H1 (cell line): Measurements from ENCODE around the gene RUVBL2. TPM values are rescaled to one million over a fixed set of nuclear protein-coding genes. Genes with fewer than 3 reads are reported as not detected.

ENCODE experiments used
- CTCF ChIA-PET: fragments of 300-600 bp; sonication (Branson Sonifier 250); formaldehyde crosslinking; loops from one replicate; lab custom pipeline; 2021; ENCODE audit not compliant: partially characterized antibody; lab: Charles Lee
- POLR2A ChIA-PET: fragments of 300-600 bp; sonication (Branson Sonifier 250); formaldehyde crosslinking; loops from one replicate; lab custom pipeline; 2021; ENCODE audit warnings: inconsistent platforms; ENCODE audit not compliant: partially characterized antibody; lab: Charles Lee
- DNase-seq, 2 experiments: peaks; one replicate each; pipeline versions ENCODE4 v3.0.0 to v3.0.0-alpha.2; 2010 to 2022; ENCODE audit warnings: low spot score in 2 of 2, low read depth in 1 of 2, mixed read lengths in 1 of 2
- FAIRE-seq: peaks from 2 replicates; lab custom pipeline; 2011; peaks lifted over from hg19 to GRCh38; lab: Jason Lieb, UNC
- H2AFZ ChIP-seq: 2 replicates; pipeline ENCODE4 v1.8.1; 2012; ENCODE audit warnings: low read length, inconsistent platforms
- H2AK5ac ChIP-seq: 2 replicates; pipeline ENCODE4 v1.6.1; 2013; ENCODE audit warnings: low read depth, low read length
- H2BK120ac ChIP-seq: replicated peaks from 2 replicates; pipeline ENCODE3; 2013; ENCODE audit warnings: low read depth, low read length, inconsistent platforms
- H2BK12ac ChIP-seq: 2 replicates; pipeline ENCODE4 v1.6.1; 2013; ENCODE audit warnings: low read depth, low read length
- H2BK15ac ChIP-seq: 2 replicates; pipeline ENCODE4 v1.6.1; 2013; ENCODE audit warnings: low read length
- H2BK20ac ChIP-seq: 2 replicates; pipeline ENCODE4 v1.6.1; 2013; ENCODE audit warnings: low read length
- H2BK5ac ChIP-seq: 2 replicates; pipeline ENCODE4 v1.6.1; 2013; ENCODE audit warnings: low read depth, low read length
- H3K14ac ChIP-seq: 2 replicates; pipeline ENCODE4 v1.6.1; 2013; ENCODE audit warnings: inconsistent platforms; ENCODE audit not compliant: insufficient read length
- H3K18ac ChIP-seq: 2 replicates; pipeline ENCODE4 v1.6.1; 2013; ENCODE audit warnings: low read length; ENCODE audit errors: extremely low read depth
- H3K23ac ChIP-seq: 2 replicates; pipeline ENCODE4 v1.6.1; 2013; ENCODE audit warnings: inconsistent platforms; ENCODE audit not compliant: insufficient read length
- H3K23me2 ChIP-seq: 2 replicates; pipeline ENCODE4 v1.6.1; 2013; ENCODE audit warnings: low read depth, low read length
- H3K27ac ChIP-seq: 2 replicates; pipeline ENCODE4 v1.6.1; 2011; ENCODE audit warnings: low read depth, low read length, inconsistent platforms
- H3K27me3 ChIP-seq, 4 experiments: replicated peaks in 1 of 4; 1 replicate in 1 of 4; 2 replicates in 3 of 4; pipeline versions ENCODE4 v1.6.1 to v1.8.1; 2011 to 2013; ENCODE audit warnings: low read length in 3 of 4, mild to moderate bottlenecking in 3 of 4, inconsistent platforms in 2 of 4, mixed read lengths in 2 of 4, moderate library complexity in 1 of 4; ENCODE audit not compliant: control insufficient read depth in 3 of 4, insufficient read depth in 3 of 4; ENCODE audit errors: extremely low read depth in 1 of 4
- H3K36me3 ChIP-seq, 4 experiments: 2 replicates each; pipeline versions ENCODE4 v1.6.1 to v1.8.1; 2011 to 2013; ENCODE audit warnings: mild to moderate bottlenecking in 4 of 4, low read length in 3 of 4, moderate library complexity in 2 of 4, control low read depth in 1 of 4, inconsistent platforms in 1 of 4; ENCODE audit not compliant: insufficient read depth in 4 of 4, control insufficient read depth in 2 of 4
- H3K4ac ChIP-seq: replicated peaks from 2 replicates; pipeline ENCODE3; 2013; ENCODE audit warnings: low read length, low read depth, mixed read lengths, inconsistent platforms; ENCODE audit not compliant: insufficient read length
- H3K4me1 ChIP-seq, 4 experiments: replicated peaks in 1 of 4; 1 replicate in 1 of 4; 2 replicates in 3 of 4; pipeline versions ENCODE4 v1.6.1 to v1.8.1; 2011 to 2013; ENCODE audit warnings: low read length in 3 of 4, inconsistent platforms in 2 of 4, mixed read lengths in 1 of 4; ENCODE audit not compliant: insufficient read depth in 4 of 4, control insufficient read depth in 3 of 4
- H3K4me2 ChIP-seq, 2 experiments: 2 replicates each; pipeline versions ENCODE4 v1.6.1 to v1.8.1; 2011 to 2013; ENCODE audit warnings: low read depth in 2 of 2, low read length in 2 of 2, control low read depth in 1 of 2, inconsistent platforms in 1 of 2, mild to moderate bottlenecking in 1 of 2; ENCODE audit not compliant: insufficient read depth in 1 of 2
- H3K4me3 ChIP-seq, 4 experiments: fragments of 200-600, 300-600 bp in 1 of 4; sonication (generic), shearing (Covaris generic), sonication (Bioruptor Twin) in 1 of 4; 2 replicates each; pipeline versions ENCODE4 v1.5.1 to v1.8.1; 2011 to 2016; ENCODE audit warnings: low read length in 4 of 4, low read depth in 3 of 4, control low read depth in 2 of 4, inconsistent platforms in 2 of 4, mild to moderate bottlenecking in 2 of 4, mixed read lengths in 1 of 4, moderate library complexity in 1 of 4; ENCODE audit not compliant: insufficient read depth in 2 of 4; ENCODE audit errors: extremely low read depth in 1 of 4
- H3K56ac ChIP-seq: replicated peaks from 2 replicates; pipeline ENCODE3; 2013; ENCODE audit warnings: low read depth, mild to moderate bottlenecking, mixed read lengths, low read length, inconsistent platforms; ENCODE audit not compliant: insufficient read length
- H3K79me1 ChIP-seq: 2 replicates; pipeline ENCODE4 v1.6.1; 2013; ENCODE audit warnings: low read depth, low read length, control low read depth
- H3K79me2 ChIP-seq, 2 experiments: 2 replicates each; pipeline versions ENCODE4 v1.6.1 to v1.8.1; 2012 to 2013; ENCODE audit warnings: low read length in 2 of 2, mild to moderate bottlenecking in 2 of 2, inconsistent platforms in 1 of 2; ENCODE audit not compliant: insufficient read depth in 2 of 2, control insufficient read depth in 1 of 2
- H3K9ac ChIP-seq, 4 experiments: replicated peaks in 1 of 4; 1 replicate in 1 of 4; 2 replicates in 3 of 4; pipeline versions ENCODE4 v1.6.1 to v1.8.1; 2011 to 2013; ENCODE audit warnings: low read depth in 3 of 4, low read length in 3 of 4, control low read depth in 2 of 4, mild to moderate bottlenecking in 2 of 4, moderate library complexity in 2 of 4, inconsistent platforms in 1 of 4; ENCODE audit errors: extremely low read depth in 1 of 4
- H3K9me3 ChIP-seq, 2 experiments: 2 replicates each; pipeline versions ENCODE4 v1.6.1 to v1.8.1; 2012 to 2013; ENCODE audit warnings: mild to moderate bottlenecking in 2 of 2, moderate library complexity in 2 of 2, control low read depth in 1 of 2, inconsistent platforms in 1 of 2, low read depth in 1 of 2, low read length in 1 of 2, mixed read lengths in 1 of 2; ENCODE audit not compliant: insufficient read depth in 2 of 2
- H4K20me1 ChIP-seq, 2 experiments: replicated peaks in 1 of 2; 2 replicates each; pipeline versions ENCODE3 to v1.8.1; 2011 to 2013; ENCODE audit warnings: inconsistent platforms in 2 of 2, low read length in 2 of 2, mild to moderate bottlenecking in 1 of 2; ENCODE audit not compliant: insufficient read depth in 2 of 2, control insufficient read depth in 1 of 2
- H4K5ac ChIP-seq: 2 replicates; pipeline ENCODE4 v1.6.1; 2013; ENCODE audit warnings: low read length, low read depth, mixed read lengths, inconsistent platforms; ENCODE audit not compliant: insufficient read length
- H4K8ac ChIP-seq: 2 replicates; pipeline ENCODE4 v1.8.0; 2013; ENCODE audit warnings: mild to moderate bottlenecking, moderate library complexity, low read length, inconsistent platforms; ENCODE audit not compliant: insufficient read depth; ENCODE audit errors: extremely low read depth
- H4K91ac ChIP-seq: replicated peaks from 2 replicates; pipeline ENCODE3; 2013; ENCODE audit warnings: low read length, mixed read lengths, inconsistent platforms; ENCODE audit not compliant: insufficient read length
- WGBS, 2 experiments: shearing (Covaris generic) in 1 of 2; methylation state at CpG; one replicate each; pipeline versions ENCODE4 v1.1.6 to v1.1.7; 2013 to 2015; ENCODE audit warnings: low lambda C conversion rate in 2 of 2, mixed read lengths in 2 of 2, inconsistent platforms in 1 of 2, low coverage in 1 of 2, missing lambda C conversion rate in 1 of 2; ENCODE audit not compliant: insufficient replicate concordance in 2 of 2, insufficient coverage in 1 of 2, insufficient read length in 1 of 2; ENCODE audit errors: extremely low coverage in 1 of 2, missing lambda C conversion rate in 1 of 2; 5-methylcytosine and 5-hydroxymethylcytosine counted together
- polyA plus RNA-seq, 7 experiments: library from polyadenylated mRNA; depleted of rRNA in 3 of 7; stranded (reverse) in 5 of 7; unstranded in 2 of 7; fragments of >200 nt in 5 of 7; fragments of 200-250 nt in 2 of 7; gene quantifications; 1 replicate in 5 of 7; 2 replicates in 1 of 7; 4 replicates in 1 of 7; pipeline versions ENCODE4 v1.2.1 to v1.2.3, GENCODE V29; 2011 to 2013; ENCODE audit warnings: missing spikeins in 2 of 7, mixed read lengths in 2 of 7
- total RNA-seq: library from RNA; stranded (reverse); fragmentation: NEBNext Ultra II Directional; extraction: Animal tissue kit (Norgen Biotek cat#: 25700); gene quantifications from 2 replicates; pipeline ENCODE4 v1.2.1, GENCODE V29; 2021

RUVBL2 gene
- total and polyA plus RNA-seq, 2 of the 8 experiments (the other 6 are each of a cell fraction or from before 2014, with no cell fraction given): 152 to 247 TPM

- Histone ChIP-seq H3K9ac (no peak overlapping the region), H2AFZ (no peak overlapping the region), H4K8ac (no peak overlapping the region), H3K4ac (no peak overlapping the region), H2BK12ac (no peak overlapping the region), H3K4me1 (no peaks in the 10 kb centered on the region), H3K14ac (no peak overlapping the region), H2BK15ac (no peak overlapping the region), H4K91ac (no peak overlapping the region), H3K23me2 (no peaks in the 10 kb centered on the region), H3K27me3 (no peaks in the 10 kb centered on the region), H3K4me2 (no peak overlapping the region), H2BK5ac (no peak overlapping the region), H3K18ac (no peak overlapping the region), H3K4me3 (no peak overlapping the region), H3K27ac (no peak overlapping the region), H4K5ac (no peak overlapping the region), H3K36me3 (peaks cover 2 to 30% (median 7%) of the 10 kb centered on the region in 4 experiments; a peak in 6 of 8 replicates), H3K56ac (no peak overlapping the region), H2AK5ac (no peak overlapping the region), H2BK120ac (no peak overlapping the region), H3K79me2 (no peaks in the 10 kb centered on the region), H3K79me1 (no peaks in the 10 kb centered on the region), H4K20me1 (peaks cover 0 to 3% of the 10 kb centered on the region in 2 experiments), H2BK20ac (no peak overlapping the region), H3K9me3 (no peaks in the 10 kb centered on the region), H3K23ac (no peak overlapping the region)
- CTCF ChIA-PET: interaction anchor here (0.6 to 3.7 kb wide), 12 partner anchors 10 to 190 kb away, joined by 3 to 19 read pairs (median 4); partner anchors contain the start of genes DHDH, GYS1 and RUVBL2
- no peak for FAIRE-seq
- WGBS, 2 experiments: 94% methylated on average over 2 of the region's 2 CpGs; no CpG with 5 or more reads in 1 of the 2 experiments
- DNase-seq: no peak
- POLR2A ChIA-PET: interaction anchor here (0.8 to 5.7 kb wide), 6 partner anchors 11 to 111 kb away, joined by 3 to 56 read pairs (median 4); partner anchors contain the start of genes FTL, GYS1, PPP1R15A and RUVBL2
These were observed 16.6 kb upstream of the RUVBL2 start for GRCh38 chr19:48977061-48977460.
